Activated T-cell treated with anti-CD3 and anti-CD28 coated beads, Interleukin-2, amount 50 U/mL, for 4 hours (primary cell): ENCODE results near the gene MPHOSPH10. TPM values are rescaled to one million over a fixed set of nuclear protein-coding genes. Genes with fewer than 3 reads are reported as not detected.
"Not testable (repeated sequence)": the region's sequence is repeated elsewhere in the genome, so short reads cannot be mapped to it uniquely, and the experiment has no call there.

Source experiments
- ATAC-seq, 2 donors: fragments of 200-7000 bp; cut with Tn5 transposase; one replicate each; pipeline ENCODE4 v1.10.0; 2021
- DNase-seq: peaks from one replicate; pipeline ENCODE4 v3.0.0-alpha.2; 2020
- H3K27me3 Mint-ChIP-seq: one replicate; pipeline ENCODE4 v1.8.0; 2021; ENCODE audit warnings: low read depth, mixed read lengths
- H3K36me3 Mint-ChIP-seq: one replicate; pipeline ENCODE4 v1.8.0; 2022; ENCODE audit warnings: mixed read lengths; ENCODE audit not compliant: insufficient read depth
- H3K4me1 Mint-ChIP-seq: one replicate; pipeline ENCODE4 v1.8.0; 2021; ENCODE audit warnings: low read depth, mixed read lengths
- H3K4me3 Mint-ChIP-seq: one replicate; pipeline ENCODE4 v1.8.0; 2021; ENCODE audit warnings: mild to moderate bottlenecking, moderate library complexity, mixed read lengths
- H3K9me3 Mint-ChIP-seq: one replicate; pipeline ENCODE4 v1.8.0; 2021; ENCODE audit warnings: mixed read lengths
- total RNA-seq, 3 donors: library from RNA; stranded (reverse); gene quantifications; one replicate each; pipeline ENCODE4 v1.2.1, GENCODE V29; 2021

The MPHOSPH10 gene
- total RNA-seq, 3 donors from 2014 or later = 85.0 to 90.0 (median 85.7) TPM

GRCh38 chr2:71178836-71179235 is 48.4 kb downstream of the MPHOSPH10 start:
- not testable (repeated sequence) for H3K4me3 Mint-ChIP-seq, ATAC-seq, H3K9me3 Mint-ChIP-seq, H3K36me3 Mint-ChIP-seq, H3K4me1 Mint-ChIP-seq, DNase-seq, H3K27me3 Mint-ChIP-seq

- Mint-ChIP-seq H3K36me3 (no peaks in the 10 kb centered on the region), H3K4me1 (no peaks in the 10 kb centered on the region), H3K27me3 (no peaks in the 10 kb centered on the region), H3K9me3 (no peaks in the 10 kb centered on the region), H3K4me3 (no peak overlapping the region)
- DNase-seq (no peak), ATAC-seq (no peak)
These were observed 50.9 kb downstream of the MPHOSPH10 start for GRCh38 chr2:71181316-71181715.

DNA sequence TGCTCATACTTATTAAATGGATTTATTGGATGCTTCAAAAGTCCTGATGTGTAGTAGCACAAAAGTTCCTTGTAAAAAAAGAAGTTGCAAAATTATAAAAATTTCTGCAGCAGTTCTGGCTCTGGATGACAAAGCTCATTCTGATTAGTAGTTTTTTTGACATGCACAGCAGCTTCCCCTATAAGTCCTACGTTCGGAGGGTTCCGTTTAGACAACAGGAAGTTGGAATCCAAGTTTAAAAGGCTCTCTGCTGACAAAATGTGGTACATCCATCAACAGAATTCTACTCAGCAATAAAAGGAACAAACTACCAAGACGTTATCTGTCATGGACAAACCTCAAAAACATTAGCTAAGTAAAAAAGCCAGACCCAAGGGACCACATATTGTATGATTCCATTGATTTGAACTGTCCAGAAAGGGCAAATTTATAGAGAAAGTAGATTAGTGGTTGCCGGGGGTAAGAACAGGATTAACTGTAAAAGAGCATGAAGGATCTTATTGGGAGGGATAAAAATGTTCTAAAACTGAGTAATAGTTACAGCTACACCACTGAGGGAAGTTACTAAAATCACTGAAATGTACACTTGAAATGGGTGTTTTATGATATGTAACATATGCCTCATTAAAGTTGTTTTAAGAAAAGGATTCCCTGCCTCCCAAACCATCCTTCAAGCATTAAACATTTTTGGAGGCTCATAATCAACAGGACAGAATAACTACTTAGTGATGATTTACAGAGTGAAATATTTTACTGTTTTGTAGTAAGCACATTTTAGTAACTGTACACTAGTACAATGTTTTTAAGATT is 53.1 kb downstream of the MPHOSPH10 start:
- not testable (repeated sequence) for H3K36me3 Mint-ChIP-seq, DNase-seq, H3K27me3 Mint-ChIP-seq, H3K4me1 Mint-ChIP-seq, H3K4me3 Mint-ChIP-seq, ATAC-seq, H3K9me3 Mint-ChIP-seq

DNA sequence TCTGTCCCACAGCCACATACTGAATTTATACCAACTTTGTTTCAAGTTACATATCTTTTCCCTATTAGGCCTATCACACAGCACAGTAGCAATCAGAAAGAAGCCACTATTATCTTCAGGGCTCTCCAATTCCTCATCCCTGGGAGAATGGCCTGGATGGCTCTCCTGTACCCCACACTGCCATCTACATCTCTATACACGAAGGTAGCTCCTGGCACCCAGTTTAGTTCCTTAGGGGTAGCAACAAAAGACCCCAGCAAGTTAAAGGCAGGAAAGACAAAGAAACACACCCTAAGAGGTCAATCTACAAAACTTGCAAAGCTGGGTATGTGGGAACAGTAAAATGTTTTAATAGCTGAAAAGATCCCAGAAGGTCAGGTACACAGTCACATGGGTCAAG is 56.5 kb downstream of the MPHOSPH10 start:
- H3K36me3 Mint-ChIP-seq = peaks cover 3% of the 10 kb centered on the region
- ATAC-seq (no peak), DNase-seq (no peak)
- H3K4me1 Mint-ChIP-seq = no peaks in the 10 kb centered on the region
- H3K27me3 Mint-ChIP-seq = no peaks in the 10 kb centered on the region
- H3K4me3 Mint-ChIP-seq = no peak overlapping the region
- H3K9me3 Mint-ChIP-seq = no peaks in the 10 kb centered on the region

- Mint-ChIP-seq H3K4me1 (no peaks in the 10 kb centered on the region), H3K9me3 (no peaks in the 10 kb centered on the region), H3K4me3 (no peak overlapping the region), H3K27me3 (no peaks in the 10 kb centered on the region), H3K36me3 (peaks cover 3% of the 10 kb centered on the region)
- ATAC-seq = no peak
- no peak for DNase-seq
These were observed 57.2 kb downstream of the MPHOSPH10 start for GRCh38 chr2:71187589-71187988.

DNA sequence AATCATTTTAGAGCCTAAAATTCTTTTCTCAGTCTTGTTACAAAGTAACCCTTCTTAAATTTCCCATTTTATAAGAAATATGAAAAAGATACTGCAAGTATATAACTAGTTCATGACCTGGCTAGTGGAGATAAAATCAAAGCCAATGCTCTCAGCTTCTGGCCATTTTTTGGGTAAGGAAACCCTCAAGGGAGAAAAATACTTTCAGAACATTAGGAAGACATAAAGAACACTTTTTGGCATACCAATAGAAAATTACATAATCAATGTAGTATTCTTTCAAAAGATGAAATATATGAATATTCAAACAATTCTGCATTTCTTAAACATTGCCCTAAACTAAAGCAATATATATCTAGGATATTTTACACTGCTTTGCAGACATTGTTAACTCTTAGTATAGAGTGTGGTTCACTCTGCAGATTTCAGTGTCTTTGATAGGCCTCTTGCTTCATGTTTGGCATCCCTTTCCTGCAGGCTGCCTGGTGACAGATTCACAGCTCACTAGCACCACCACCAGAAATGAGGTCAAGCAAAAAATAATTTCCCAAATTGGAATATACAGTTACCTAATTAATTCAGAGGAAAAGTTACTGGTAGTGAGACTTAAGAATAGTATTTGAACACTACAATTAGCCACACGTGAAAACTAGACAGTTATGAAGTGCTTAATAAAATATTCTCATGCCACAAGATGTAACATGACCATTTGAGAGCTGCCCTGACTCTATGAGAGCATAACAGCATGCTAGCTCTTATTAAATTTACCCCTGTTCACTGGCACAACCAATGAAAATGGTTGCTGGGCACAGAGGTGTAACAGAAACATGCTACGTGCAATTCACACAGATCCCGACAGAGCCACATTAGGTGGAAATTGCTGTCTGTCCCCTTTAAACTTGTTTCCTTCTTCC is 60.5 kb downstream of the MPHOSPH10 start:
- H3K4me3 Mint-ChIP-seq = no peak overlapping the region
- peaks cover 4% of the 10 kb centered on the region for H3K36me3 Mint-ChIP-seq
- H3K27me3 Mint-ChIP-seq = no peaks in the 10 kb centered on the region
- no peak for DNase-seq
- ATAC-seq = no peak
- peaks cover 7% of the 10 kb centered on the region for H3K9me3 Mint-ChIP-seq
- H3K4me1 Mint-ChIP-seq = no peaks in the 10 kb centered on the region

- Mint-ChIP-seq H3K27me3 (no peaks in the 10 kb centered on the region), H3K4me1 (no peaks in the 10 kb centered on the region), H3K36me3 (peaks cover 8% of the 10 kb centered on the region), H3K9me3 (peaks cover 12% of the 10 kb centered on the region), H3K4me3 (no peak overlapping the region)
- no peak for ATAC-seq
- no peak for DNase-seq
These were observed 61.1 kb downstream of the MPHOSPH10 start for GRCh38 chr2:71191570-71191943.

Other genes starting within 250 kb of the MPHOSPH10 start
- under 1 TPM in 1 of 3 donors, not detected in 2; 0.11 TPM for gene VAX2, start 230.1 kb upstream of the MPHOSPH10 start, total RNA-seq
- gene ATP6V1B1, start 194.7 kb upstream of the MPHOSPH10 start, total RNA-seq = not detected
- not detected for gene ANKRD53, start 152.0 kb upstream of the MPHOSPH10 start, total RNA-seq
- 10 to 100 TPM; 78.6 to 89.6 (median 79.5) TPM for gene TEX261, start 135.8 kb upstream of the MPHOSPH10 start, total RNA-seq
- gene NAGK, start 62.0 kb upstream of the MPHOSPH10 start, total RNA-seq = 10 to 100 TPM; 83.5 to 85.6 (median 84.0) TPM
- 10 to 100 TPM in 1 of 3 donors, 1 to 10 TPM in 2; 8.4 to 10.6 (median 8.6) TPM for gene MCEE, start 405 bp upstream of the MPHOSPH10 start, total RNA-seq
- gene PAIP2B, start 96.5 kb downstream of the MPHOSPH10 start, total RNA-seq = 1 to 10 TPM; 1.0 to 1.2 (median 1.1) TPM
- gene ZNF638, start 201.1 kb downstream of the MPHOSPH10 start, total RNA-seq = 10 to 100 TPM; 56.2 to 64.4 (median 59.3) TPM